WTC11 (cell line): ENCODE results near the gene TRIB2. TPM values are rescaled to one million over a fixed set of nuclear protein-coding genes. Genes with fewer than 3 reads are reported as not detected.

Source experiments
- ATAC-seq: fragments of 200-7000 bp; cut with Tn5 transposase; 2 replicates; pipeline ENCODE4 v1.10.0; 2021; ENCODE audit warnings: mild to moderate bottlenecking, moderate library complexity
- CTCF ChIA-PET: fragments of 300-600 bp; sonication (Branson Sonifier 250); formaldehyde crosslinking; loops from one replicate; lab custom pipeline; 2021; ENCODE audit warnings: antibody characterized with exemption; lab: Charles Lee
- POLR2A ChIA-PET: fragments of 350-600 bp; sonication (Branson Sonifier 250); formaldehyde crosslinking; loops from one replicate; lab custom pipeline; 2021; ENCODE audit warnings: antibody characterized with exemption; lab: Charles Lee
- DNase-seq: peaks from one replicate; pipeline ENCODE4 v3.0.0; 2021; ENCODE audit warnings: low spot score
- H3K27ac Mint-ChIP-seq: 2 replicates; pipeline ENCODE4 v1.8.0; 2021; ENCODE audit warnings: mixed read lengths
- H3K27me3 Mint-ChIP-seq: 2 replicates; pipeline ENCODE4 v1.8.0; 2021; ENCODE audit warnings: low read depth, mild to moderate bottlenecking, moderate library complexity, mixed read lengths
- H3K36me3 Mint-ChIP-seq: 2 replicates; pipeline ENCODE4 v1.8.0; 2021; ENCODE audit warnings: mixed read lengths
- H3K4me1 Mint-ChIP-seq: 2 replicates; pipeline ENCODE4 v1.8.0; 2022; ENCODE audit warnings: mixed read lengths
- H3K4me3 Mint-ChIP-seq: 2 replicates; pipeline ENCODE4 v1.8.0; 2021; ENCODE audit warnings: mild to moderate bottlenecking, moderate library complexity, mixed read lengths
- H3K9me3 Mint-ChIP-seq: 2 replicates; pipeline ENCODE4 v1.8.0; 2021; ENCODE audit warnings: mixed read lengths
- ARID4B ChIP-seq: sonication (generic); formaldehyde crosslinking; IDR thresholded peaks from 2 replicates; pipeline ENCODE4 v1.8.0; 2023; ENCODE audit warnings: missing genetic modification reagents, mild to moderate bottlenecking, borderline replicate concordance
- CREM ChIP-seq: sonication (generic); formaldehyde crosslinking; IDR thresholded peaks from 2 replicates; pipeline ENCODE4 v1.8.1; 2022; ENCODE audit warnings: mild to moderate bottlenecking, missing genetic modification reagents, moderate library complexity
- E2F1 ChIP-seq: sonication (generic); formaldehyde crosslinking; IDR thresholded peaks from 2 replicates; pipeline ENCODE4 v1.8.0; 2022; ENCODE audit warnings: mild to moderate bottlenecking, missing genetic modification reagents
- ESRRA ChIP-seq: sonication (generic); formaldehyde crosslinking; IDR thresholded peaks from 2 replicates; pipeline ENCODE4 v1.8.1; 2022; ENCODE audit warnings: mild to moderate bottlenecking, missing genetic modification reagents, borderline replicate concordance
- HMGXB4 ChIP-seq: sonication (generic); formaldehyde crosslinking; IDR thresholded peaks from 2 replicates; pipeline ENCODE4 v1.8.1; 2023; ENCODE audit warnings: mild to moderate bottlenecking, moderate library complexity, missing genetic modification reagents
- MAX ChIP-seq: sonication (generic); formaldehyde crosslinking; IDR thresholded peaks from 2 replicates; pipeline ENCODE4 v1.8.0; 2022; ENCODE audit warnings: mild to moderate bottlenecking, missing genetic modification reagents
- MLX ChIP-seq: sonication (generic); formaldehyde crosslinking; IDR thresholded peaks from 2 replicates; pipeline ENCODE4 v1.8.1; 2023; ENCODE audit warnings: mild to moderate bottlenecking, missing genetic modification reagents, moderate library complexity
- NFE2L1 ChIP-seq: sonication (generic); formaldehyde crosslinking; IDR thresholded peaks from 2 replicates; pipeline ENCODE4 v1.8.1; 2023; ENCODE audit warnings: missing genetic modification reagents
- OVOL2 ChIP-seq: fragments of 250-450 bp; sonication (Bioruptor Pico); IDR thresholded peaks from 2 replicates; pipeline ENCODE4 v1.9.0; 2021; ENCODE audit warnings: mild to moderate bottlenecking, borderline replicate concordance
- PREB ChIP-seq: sonication (generic); formaldehyde crosslinking; IDR thresholded peaks from 2 replicates; pipeline ENCODE4 v1.8.1; 2022; ENCODE audit warnings: mild to moderate bottlenecking, missing genetic modification reagents, moderate library complexity, borderline replicate concordance
- RELA ChIP-seq: sonication (generic); formaldehyde crosslinking; IDR thresholded peaks from 2 replicates; pipeline ENCODE4 v1.8.1; 2022; ENCODE audit warnings: missing genetic modification reagents, mild to moderate bottlenecking, borderline replicate concordance
- SP1 ChIP-seq: sonication (generic); formaldehyde crosslinking; conservative IDR thresholded peaks from 2 replicates; pipeline ENCODE4 v1.8.1; 2022; ENCODE audit warnings: missing genetic modification reagents
- ZMAT4 ChIP-seq: fragments of 250-450 bp; sonication (Bioruptor Pico); IDR thresholded peaks from 2 replicates; pipeline ENCODE4 v1.9.0; 2021; ENCODE audit warnings: mild to moderate bottlenecking
- ZNF425 ChIP-seq: fragments of 250-450 bp; sonication (Bioruptor Pico); conservative IDR thresholded peaks from 2 replicates; pipeline ENCODE4 v1.9.0; 2021; ENCODE audit warnings: mild to moderate bottlenecking
- ZSCAN18 ChIP-seq: fragments of 250-450 bp; sonication (Bioruptor Pico); IDR thresholded peaks from 2 replicates; pipeline ENCODE4 v2.1.2; 2022; ENCODE audit warnings: mild to moderate bottlenecking, moderate library complexity
- total RNA-seq: library from RNA; stranded (reverse); gene quantifications from 3 replicates; pipeline ENCODE4 v1.2.3, GENCODE V29; 2021

Gene TRIB2
- total RNA-seq, 1 experiment from 2014 or later: 89.3 TPM

- no peak overlapping the region for H3K4me3 Mint-ChIP-seq
- TF ChIP-seq RELA (CRISPR knock-in tag) (no peak), HMGXB4 (no peak), ZNF425 (no peak), ZSCAN18 (no peak), ARID4B (CRISPR knock-in tag) (no peak), MAX (CRISPR knock-in tag) (no peak), MLX (no peak), SP1 (CRISPR knock-in tag) (no peak), CREM (CRISPR knock-in tag) (no peak), ZMAT4 (CRISPR knock-in tag) (no peak)
- CTCF ChIA-PET: no interaction called here
- H3K4me1 Mint-ChIP-seq: 0 out of 2 replicates have a peak, but pooled peaks cover 3% of the 10 kb centered on the region
- H3K27ac Mint-ChIP-seq: no peak overlapping the region
- H3K27me3 Mint-ChIP-seq: peaks cover under 1% of the 10 kb centered on the region; the same call in 1 of the 2 replicates
- H3K36me3 Mint-ChIP-seq: peaks cover 3% of the 10 kb centered on the region
- DNase-seq (no peak), ATAC-seq (no peak)
- POLR2A ChIA-PET: interaction anchor here (0.7 kb wide), 1 partner anchor 41 kb away, joined by 3 read pairs; no protein-coding TSS in a partner anchor
- peaks cover 3% of the 10 kb centered on the region for H3K9me3 Mint-ChIP-seq
These were observed 42.0 kb upstream of the TRIB2 start for GRCh38 chr2:12674644-12675328.

- H3K36me3 Mint-ChIP-seq: peaks cover 9% of the 10 kb centered on the region
- H3K27ac Mint-ChIP-seq: no peak overlapping the region
- TF ChIP-seq NFE2L1 (CRISPR knock-in tag) (no peak), PREB (CRISPR knock-in tag) (no peak), E2F1 (CRISPR knock-in tag) (no peak), OVOL2 (CRISPR knock-in tag) (no peak), ESRRA (CRISPR knock-in tag) (no peak)
- no peak for ATAC-seq
- CTCF ChIA-PET: no interaction called here
- no peak for DNase-seq
- 0 out of 2 replicates have a peak, but pooled peaks cover 3% of the 10 kb centered on the region for H3K4me1 Mint-ChIP-seq
- H3K4me3 Mint-ChIP-seq: no peak overlapping the region
- POLR2A ChIA-PET: interaction anchor here (0.7 kb wide), 1 partner anchor 41 kb away, joined by 3 read pairs; no protein-coding TSS in a partner anchor
- H3K9me3 Mint-ChIP-seq: peaks cover 9% of the 10 kb centered on the region
- peaks cover 4% of the 10 kb centered on the region; the same call in 1 of the 2 replicates for H3K27me3 Mint-ChIP-seq
These were observed 41.4 kb upstream of the TRIB2 start for GRCh38 chr2:12675352-12675795.
